Stimulated activated effector memory CD8-positive, alpha-beta T cell treated with anti-CD3 and anti-CD28 coated beads, Interleukin-12 subunit alpha, Interleukin-12 subunit beta, amount 100 ng/mL, for 72 hours (primary cell): ENCODE data around the gene SLC26A11.
A peak's percentile ranks its signal among the peaks of the same experiment; 100 is the strongest.
"Not testable (repeated sequence)": the region's sequence is repeated elsewhere in the genome, so short reads cannot be mapped to it uniquely, and the experiment has no call there.

Experiments
- ATAC-seq: fragments of 150-1000 bp; cut with Tn5 transposase; 2 replicates; pipeline ENCODE4 v1.10.0; 2021
- DNase-seq, 2 donors: peaks; one replicate each; pipeline ENCODE4 v3.0.0; 2021 to 2022; ENCODE audit warnings: low spot score in 2 of 2
- H3K27ac Mint-ChIP-seq: one replicate; pipeline ENCODE4 v1.8.0; 2022; ENCODE audit warnings: mild to moderate bottlenecking, mixed read lengths
- H3K36me3 Mint-ChIP-seq: one replicate; pipeline ENCODE4 v1.8.0; 2022; ENCODE audit warnings: mild to moderate bottlenecking, mixed read lengths
- H3K4me1 Mint-ChIP-seq: one replicate; pipeline ENCODE4 v1.8.0; 2022; ENCODE audit warnings: mixed read lengths
- H3K4me3 Mint-ChIP-seq: one replicate; pipeline ENCODE4 v1.8.0; 2022; ENCODE audit warnings: mild to moderate bottlenecking, mixed read lengths
- H3K9me3 Mint-ChIP-seq: one replicate; pipeline ENCODE4 v1.8.0; 2022; ENCODE audit warnings: mixed read lengths

Gene SLC26A11

DNA sequence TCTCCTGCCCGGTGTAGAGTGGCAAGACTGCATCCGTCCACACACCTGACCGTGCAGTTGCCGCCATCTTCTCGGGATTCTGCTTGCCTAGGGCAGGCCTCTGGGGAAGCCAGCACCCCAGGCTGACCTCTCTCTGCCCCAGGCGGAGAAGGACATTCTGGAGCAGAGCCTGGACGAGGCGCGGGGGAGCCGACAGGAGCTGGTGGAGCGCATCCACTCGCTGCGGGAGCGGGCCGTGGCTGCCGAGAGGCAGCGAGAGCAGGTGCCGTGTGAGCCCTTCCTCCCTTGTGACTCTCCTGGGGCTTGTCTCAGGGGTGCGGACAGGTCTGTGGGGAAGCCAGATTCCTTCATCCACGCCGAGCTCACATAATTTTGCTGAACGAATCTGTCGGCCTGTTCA, 30.6 kb upstream of the SLC26A11 start:
- no peaks in the 10 kb centered on the region for H3K9me3 Mint-ChIP-seq
- H3K4me1 Mint-ChIP-seq, result no peaks in the 10 kb centered on the region
- DNase-seq, result no peak
- no peak overlapping the region for H3K4me3 Mint-ChIP-seq
- H3K36me3 Mint-ChIP-seq, result peaks cover 6% of the 10 kb centered on the region
- no peak for ATAC-seq
- no peak overlapping the region for H3K27ac Mint-ChIP-seq

DNA sequence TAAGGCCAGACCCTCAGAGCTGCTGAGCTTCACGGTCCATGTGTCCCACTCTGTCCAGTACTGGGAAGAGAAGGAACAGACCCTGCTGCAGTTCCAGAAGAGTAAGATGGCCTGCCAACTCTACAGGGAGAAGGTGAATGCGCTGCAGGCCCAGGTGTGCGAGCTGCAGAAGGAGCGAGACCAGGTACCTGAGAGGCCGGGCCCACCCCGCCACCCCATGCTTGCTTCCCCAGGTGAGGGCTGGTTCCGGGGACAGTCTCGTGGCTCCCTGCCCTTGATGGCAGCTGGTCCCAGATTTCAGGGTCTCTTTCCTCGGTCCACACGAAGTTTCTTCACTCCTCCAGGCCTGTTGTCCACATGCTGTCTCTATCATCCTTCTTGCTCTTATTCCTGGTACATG, 29.5 kb upstream of the SLC26A11 start:
- Mint-ChIP-seq H3K4me3 (no peak overlapping the region), H3K36me3 (peaks cover 6% of the 10 kb centered on the region), H3K27ac (no peak overlapping the region), H3K4me1 (no peaks in the 10 kb centered on the region), H3K9me3 (no peaks in the 10 kb centered on the region)
- DNase-seq (no peak), ATAC-seq (no peak)

DNA sequence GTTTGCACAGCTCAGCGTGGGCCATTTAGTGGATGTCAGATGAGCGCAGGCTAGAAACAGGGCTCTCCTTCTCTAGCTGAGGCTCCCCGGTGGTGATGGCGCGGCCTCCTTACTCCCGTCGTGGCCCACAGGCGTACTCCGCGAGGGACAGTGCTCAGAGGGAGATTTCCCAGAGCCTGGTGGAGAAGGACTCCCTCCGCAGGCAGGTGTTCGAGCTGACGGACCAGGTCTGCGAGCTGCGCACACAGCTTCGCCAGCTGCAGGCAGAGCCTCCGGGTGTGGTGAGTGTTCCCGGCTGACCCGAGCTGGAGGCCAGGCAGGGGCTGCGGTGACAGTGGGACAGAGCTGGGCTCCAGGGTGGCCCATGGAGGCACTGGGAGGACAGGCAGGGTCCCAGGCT, 29.0 kb upstream of the SLC26A11 start:
- Mint-ChIP-seq H3K36me3 (peaks cover 2% of the 10 kb centered on the region), H3K27ac (no peak overlapping the region), H3K9me3 (no peaks in the 10 kb centered on the region), H3K4me1 (peaks cover 4% of the 10 kb centered on the region), H3K4me3 (no peak overlapping the region)
- ATAC-seq (no peak), DNase-seq (no peak)

DNA sequence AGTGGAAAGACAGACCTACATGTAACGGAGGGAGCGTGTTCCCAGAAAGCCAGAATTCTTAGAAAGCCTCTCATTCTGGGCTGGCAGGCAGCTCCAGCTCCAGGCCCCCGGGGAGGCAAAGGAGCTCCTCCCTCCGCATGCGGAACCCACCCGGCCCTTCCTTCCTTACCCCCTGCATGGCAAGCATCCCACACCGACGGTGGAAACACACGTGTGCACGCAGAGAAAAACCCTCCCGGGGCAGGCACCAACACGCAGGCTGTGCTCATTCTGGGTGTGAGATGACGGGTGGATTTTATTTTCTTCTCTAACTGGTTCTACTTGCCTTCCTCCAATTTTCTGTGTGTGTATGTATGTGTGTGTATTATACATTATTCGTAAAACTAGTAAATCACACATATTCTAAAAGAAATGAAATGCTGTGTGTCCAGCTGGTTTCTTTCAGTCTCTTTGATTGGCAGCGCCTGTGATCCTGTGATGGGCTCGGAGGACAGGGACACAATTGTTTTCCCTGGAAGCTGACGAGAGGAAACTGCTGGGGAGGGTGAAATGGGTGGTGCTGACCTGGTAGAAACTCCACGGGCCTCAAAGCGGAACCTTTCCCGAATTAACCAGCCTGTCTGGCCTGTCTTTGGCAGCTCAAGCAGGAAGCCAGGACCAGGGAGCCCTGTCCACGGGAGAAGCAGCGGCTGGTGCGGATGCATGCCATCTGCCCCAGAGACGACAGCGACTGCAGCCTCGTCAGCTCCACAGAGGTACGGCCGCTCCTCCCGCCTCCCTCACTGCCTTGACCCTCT, 28.2 kb upstream of the SLC26A11 start:
- Mint-ChIP-seq H3K4me3 (no peak overlapping the region), H3K27ac (no peak overlapping the region)

DNA sequence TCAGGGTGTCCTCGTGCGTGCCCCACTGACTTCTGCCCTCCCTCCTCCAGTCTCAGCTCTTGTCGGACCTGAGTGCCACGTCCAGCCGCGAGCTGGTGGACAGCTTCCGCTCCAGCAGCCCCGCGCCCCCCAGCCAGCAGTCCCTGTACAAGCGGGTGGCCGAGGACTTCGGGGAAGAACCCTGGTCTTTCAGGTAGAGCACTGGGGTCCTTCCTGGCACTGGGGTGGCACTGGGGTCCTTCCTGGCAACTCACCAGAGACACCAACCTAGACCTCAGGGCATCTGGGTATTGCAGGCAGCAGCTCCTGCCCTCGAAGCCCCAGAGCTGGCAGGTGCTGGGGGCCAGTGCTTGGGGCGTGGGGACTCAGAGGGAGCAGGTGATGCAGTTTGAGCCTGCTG, 25.1 kb upstream of the SLC26A11 start:
- Mint-ChIP-seq H3K4me3 (no peak overlapping the region), H3K4me1 (peaks cover 11% of the 10 kb centered on the region), H3K36me3 (no peaks in the 10 kb centered on the region), H3K27ac (no peak overlapping the region), H3K9me3 (no peaks in the 10 kb centered on the region)
- DNase-seq (no peak), ATAC-seq (no peak)

More for the DNA sequence above, 28.2 kb upstream of the SLC26A11 start:
- Mint-ChIP-seq H3K4me1 (peaks cover 5% of the 10 kb centered on the region), H3K9me3 (no peaks in the 10 kb centered on the region), H3K36me3 (no peaks in the 10 kb centered on the region)
- ATAC-seq (no peak), DNase-seq (no peak)

DNA sequence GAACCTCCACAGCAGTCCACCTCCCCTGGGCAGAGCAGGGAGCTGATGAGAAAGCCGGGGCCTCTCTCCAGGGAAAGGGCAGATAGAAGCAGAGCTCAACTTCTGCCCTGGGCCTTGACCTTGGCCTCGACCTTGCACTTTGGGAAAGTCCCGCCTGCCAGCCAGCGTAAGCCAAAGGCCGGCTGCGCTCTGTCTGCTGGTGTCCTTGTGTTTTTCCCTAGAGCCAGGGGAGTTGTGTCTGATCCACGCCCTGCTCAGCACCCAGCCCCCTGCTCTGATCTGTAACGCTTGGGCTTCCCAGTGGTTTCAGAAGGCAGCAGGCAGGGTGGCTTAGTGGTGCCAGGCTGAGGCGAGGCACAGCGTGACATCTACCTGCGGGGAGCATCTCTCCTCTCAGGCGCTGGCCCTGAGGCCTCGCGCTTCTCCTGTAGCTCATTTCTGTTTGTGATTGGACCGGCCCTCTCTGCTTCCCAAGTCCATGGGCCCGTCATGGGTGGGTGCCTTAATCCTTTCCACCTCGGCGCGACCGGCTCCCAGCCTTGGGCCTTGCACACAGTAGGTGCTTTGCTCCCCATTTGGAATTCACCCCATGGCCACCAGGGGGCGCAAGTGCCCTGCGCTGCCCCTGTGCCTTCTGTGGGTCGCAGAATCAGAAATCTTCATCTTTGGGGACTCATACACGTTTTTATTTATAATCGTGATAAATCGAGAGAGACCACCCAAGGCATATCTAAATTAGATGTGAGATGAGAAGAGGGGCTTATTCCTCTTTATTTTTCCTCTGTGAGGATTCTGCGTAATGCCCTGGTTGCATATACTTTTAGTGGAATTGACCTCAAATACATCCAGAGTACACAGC, 24.3 kb upstream of the SLC26A11 start:
- Mint-ChIP-seq H3K9me3 (no peaks in the 10 kb centered on the region), H3K36me3 (no peaks in the 10 kb centered on the region), H3K4me3 (no peak overlapping the region), H3K4me1 (peaks cover 11% of the 10 kb centered on the region), H3K27ac (no peak overlapping the region)
- DNase-seq, result peak; percentile 56 to 72
- ATAC-seq, result peak; percentile 61

DNA sequence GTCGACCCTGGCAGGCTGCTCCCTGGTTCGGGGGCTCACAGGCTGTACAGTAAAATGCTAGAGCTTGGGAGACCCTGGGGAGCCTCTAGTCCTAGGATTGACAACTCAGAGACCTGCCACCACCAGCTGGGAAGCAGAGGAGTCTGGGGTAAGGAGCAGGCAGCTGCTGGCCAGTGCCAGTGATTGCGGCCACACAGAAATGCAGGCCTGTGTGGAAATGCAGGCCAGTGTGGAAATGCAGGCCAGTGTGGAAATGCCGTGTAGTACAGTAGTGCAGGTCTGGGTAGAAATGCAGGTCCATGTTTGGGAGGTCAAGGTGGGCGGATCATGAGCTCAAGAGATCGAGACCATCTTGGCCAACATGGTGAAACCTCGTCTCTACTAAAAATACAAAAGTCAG, 23.6 kb upstream of the SLC26A11 start:
- Mint-ChIP-seq H3K4me3 (no peak overlapping the region), H3K9me3 (no peaks in the 10 kb centered on the region), H3K27ac (no peak overlapping the region), H3K36me3 (no peaks in the 10 kb centered on the region), H3K4me1 (peaks cover 11% of the 10 kb centered on the region)
- no peak for DNase-seq
- ATAC-seq, result no peak

DNA sequence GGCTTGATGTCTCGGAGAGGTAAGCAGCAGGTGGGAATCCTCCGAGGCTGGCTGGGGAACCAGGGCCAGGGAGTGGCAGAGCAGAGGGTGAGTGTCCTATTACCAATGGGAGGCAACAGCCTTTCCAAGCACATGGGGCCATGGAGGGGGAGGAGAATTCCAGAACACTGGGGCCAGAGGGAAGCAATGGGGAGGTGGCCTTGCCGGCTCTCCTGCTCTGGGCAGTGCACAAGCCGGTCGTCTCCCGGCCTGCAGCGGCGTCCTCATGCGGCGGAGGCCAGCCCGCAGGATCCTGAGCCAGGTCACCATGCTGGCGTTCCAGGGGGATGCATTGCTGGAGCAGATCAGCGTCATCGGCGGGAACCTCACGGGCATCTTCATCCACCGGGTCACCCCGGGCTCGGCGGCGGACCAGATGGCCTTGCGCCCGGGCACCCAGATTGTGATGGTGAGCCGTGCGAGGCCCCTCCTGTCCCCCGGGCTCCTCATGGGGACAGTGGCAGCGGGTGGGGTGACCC, 22.0 kb upstream of the SLC26A11 start:
- peaks cover 11% of the 10 kb centered on the region for H3K4me1 Mint-ChIP-seq
- H3K27ac Mint-ChIP-seq, result peak overlapping the region; percentile 10
- ATAC-seq (no peak), DNase-seq (no peak)
- no peaks in the 10 kb centered on the region for H3K36me3 Mint-ChIP-seq
- H3K4me3 Mint-ChIP-seq, result no peak overlapping the region
- no peaks in the 10 kb centered on the region for H3K9me3 Mint-ChIP-seq

DNA sequence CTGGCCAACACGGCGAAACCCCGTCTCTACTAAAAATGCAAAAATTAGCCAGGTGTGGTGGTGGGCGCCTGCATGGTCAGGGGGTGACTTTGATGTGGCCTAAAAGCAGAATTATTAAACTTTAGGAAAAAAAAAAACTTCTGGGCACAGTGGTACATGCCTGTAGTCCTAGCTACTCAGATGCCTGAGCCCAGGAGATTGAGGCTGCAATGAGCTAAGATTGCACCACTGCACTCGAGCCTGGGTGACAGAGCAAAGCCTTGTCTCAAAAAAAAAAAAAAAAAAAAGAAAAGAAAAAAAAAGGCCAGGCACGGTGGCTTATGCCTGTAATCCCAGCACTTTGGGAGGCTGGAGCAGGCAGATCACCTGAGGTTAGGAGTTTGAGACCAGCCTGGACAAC, 20.9 kb upstream of the SLC26A11 start:
- H3K9me3 Mint-ChIP-seq, ATAC-seq, H3K27ac Mint-ChIP-seq, DNase-seq, H3K4me3 Mint-ChIP-seq, H3K36me3 Mint-ChIP-seq: not testable (repeated sequence)
- H3K4me1 Mint-ChIP-seq, result peaks cover 16% of the 10 kb centered on the region

DNA sequence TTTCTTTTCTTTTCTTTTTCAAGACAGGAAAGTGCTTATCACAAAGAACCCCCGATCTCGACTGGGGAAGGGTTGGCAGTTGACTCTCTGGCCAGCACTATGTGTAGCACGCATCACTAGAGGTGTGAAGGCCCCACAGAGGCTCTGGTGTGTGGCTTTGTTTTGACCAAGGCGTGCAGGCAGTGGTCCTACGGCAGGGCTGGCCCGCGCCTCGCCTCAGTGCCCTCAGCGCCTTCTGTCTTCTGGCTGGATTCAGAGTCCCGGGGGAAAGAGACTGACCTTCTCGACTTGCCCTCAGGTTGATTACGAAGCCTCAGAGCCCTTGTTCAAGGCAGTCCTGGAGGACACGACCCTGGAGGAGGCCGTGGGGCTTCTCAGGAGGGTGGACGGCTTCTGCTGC, 18.8 kb upstream of the SLC26A11 start:
- Mint-ChIP-seq H3K4me1 (peaks cover 11% of the 10 kb centered on the region), H3K9me3 (no peaks in the 10 kb centered on the region), H3K36me3 (no peaks in the 10 kb centered on the region), H3K4me3 (no peak overlapping the region), H3K27ac (no peak overlapping the region)
- DNase-seq (no peak), ATAC-seq (no peak)

DNA sequence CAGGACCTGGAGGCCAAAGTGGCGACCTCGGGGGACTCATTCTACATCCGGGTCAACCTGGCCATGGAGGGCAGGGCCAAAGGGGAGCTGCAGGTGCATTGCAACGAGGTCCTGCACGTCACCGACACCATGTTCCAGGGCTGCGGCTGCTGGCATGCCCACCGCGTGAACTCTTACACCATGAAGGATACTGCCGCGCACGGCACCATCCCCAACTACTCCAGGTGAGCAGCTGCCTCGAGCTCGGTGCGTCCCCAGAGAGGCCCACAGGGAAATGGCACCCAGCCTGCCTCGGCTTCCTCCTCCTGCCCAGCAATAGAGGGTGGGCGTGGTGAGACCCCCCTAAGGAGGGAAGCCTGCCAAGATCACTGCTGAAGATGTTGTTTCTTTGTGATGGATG, 18.0 kb upstream of the SLC26A11 start:
- no peaks in the 10 kb centered on the region for H3K36me3 Mint-ChIP-seq
- peaks cover 11% of the 10 kb centered on the region for H3K4me1 Mint-ChIP-seq
- no peak for DNase-seq
- no peak overlapping the region for H3K4me3 Mint-ChIP-seq
- no peak overlapping the region for H3K27ac Mint-ChIP-seq
- H3K9me3 Mint-ChIP-seq, result no peaks in the 10 kb centered on the region
- no peak for ATAC-seq

DNA sequence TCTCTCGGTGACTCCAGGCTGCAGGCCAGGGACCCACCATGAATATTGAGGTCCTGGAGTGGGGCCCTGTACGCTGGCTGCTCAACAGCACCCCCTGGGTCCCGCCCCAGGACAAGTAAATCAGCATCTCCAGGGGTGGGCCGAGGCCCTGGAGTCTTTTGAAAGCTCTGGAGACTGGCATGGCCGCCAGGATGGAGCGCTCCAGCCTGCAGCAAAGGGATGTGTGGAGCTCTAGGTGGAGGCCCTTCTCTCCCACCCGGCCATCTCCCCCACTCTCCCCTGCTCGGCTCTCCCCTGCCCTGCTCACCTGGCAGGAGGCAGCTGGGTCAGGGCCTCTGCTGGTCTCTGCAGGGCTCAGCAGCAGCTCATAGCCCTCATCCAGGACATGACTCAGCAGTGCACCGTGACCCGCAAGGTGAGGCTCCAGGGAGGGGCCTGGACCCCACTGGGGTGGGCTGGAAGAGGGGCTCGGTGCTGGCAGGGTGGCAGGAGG, 16.7 kb upstream of the SLC26A11 start:
- Mint-ChIP-seq H3K4me3 (no peak overlapping the region), H3K9me3 (no peaks in the 10 kb centered on the region), H3K4me1 (peaks cover 5% of the 10 kb centered on the region), H3K27ac (peak overlapping the region; percentile 14), H3K36me3 (no peaks in the 10 kb centered on the region)
- DNase-seq, result no peak
- ATAC-seq, result peak; percentile 27

DNA sequence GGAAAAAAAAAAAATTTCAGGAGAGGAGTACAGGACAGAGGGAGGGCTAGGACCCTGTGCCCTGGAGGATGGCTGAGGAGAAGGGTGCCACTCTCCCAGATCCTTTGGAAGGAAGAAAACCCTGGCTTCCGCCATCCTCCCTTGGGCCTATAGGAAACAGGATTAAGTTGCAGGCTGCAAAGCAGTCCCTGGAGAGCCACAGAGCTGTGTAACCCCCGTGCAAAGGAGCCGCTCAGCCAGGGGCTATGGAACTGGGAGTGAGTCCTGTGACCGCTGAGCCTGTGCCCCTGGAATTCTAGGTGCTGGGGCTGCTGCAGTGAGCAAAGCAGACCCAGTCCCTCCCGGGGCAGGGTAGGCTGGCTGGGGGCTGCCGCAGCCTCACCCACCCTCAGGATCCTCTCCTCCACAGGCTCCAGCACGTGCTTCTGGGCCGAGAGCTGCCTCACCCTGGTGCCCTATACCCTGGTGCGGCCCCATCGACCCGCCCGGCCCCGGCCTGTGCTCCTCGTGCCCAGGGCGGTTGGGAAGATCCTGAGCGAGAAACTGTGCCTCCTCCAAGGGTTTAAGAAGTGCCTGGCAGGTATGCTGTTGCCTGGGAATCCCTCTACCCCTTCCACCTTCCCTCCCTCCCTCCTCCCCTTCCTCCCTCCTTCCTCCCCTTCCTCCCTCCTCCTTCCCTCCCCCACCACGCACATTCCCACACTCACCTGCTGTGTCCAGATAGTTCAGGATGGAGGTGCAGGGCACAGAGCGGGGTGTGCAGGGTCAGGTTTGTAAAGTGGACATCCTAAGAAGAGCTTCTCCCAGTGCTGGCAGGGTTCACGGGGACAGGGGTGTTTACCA, 15.4 kb upstream of the SLC26A11 start:
- ATAC-seq (no peak), DNase-seq (no peak)
- Mint-ChIP-seq H3K9me3 (no peaks in the 10 kb centered on the region), H3K27ac (peak overlapping the region; percentile 74), H3K4me3 (no peak overlapping the region), H3K36me3 (peaks cover 5% of the 10 kb centered on the region), H3K4me1 (peaks cover 5% of the 10 kb centered on the region)

DNA sequence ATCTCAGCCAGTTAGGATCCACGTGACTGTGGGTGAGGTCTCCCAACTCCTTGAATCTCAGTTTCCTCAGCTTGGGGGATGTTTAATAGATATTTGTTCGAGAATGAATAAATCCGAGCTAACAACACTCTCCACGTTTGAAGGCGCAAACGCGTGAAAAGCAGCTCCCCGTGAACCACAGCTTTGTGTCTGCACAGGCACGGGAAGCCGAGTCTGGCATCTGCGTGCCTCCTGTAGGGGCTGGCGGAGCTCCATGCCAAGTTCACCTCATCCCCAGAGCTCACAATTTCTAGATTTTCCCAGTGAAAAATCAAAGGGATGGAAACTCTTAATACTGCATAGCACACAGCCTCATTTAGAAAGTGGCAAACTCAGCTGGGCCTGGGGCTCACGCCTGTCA, 14.4 kb upstream of the SLC26A11 start:
- peaks cover 5% of the 10 kb centered on the region for H3K4me1 Mint-ChIP-seq
- DNase-seq (no peak), ATAC-seq (no peak)
- no peak overlapping the region for H3K4me3 Mint-ChIP-seq
- peaks cover 15% of the 10 kb centered on the region for H3K36me3 Mint-ChIP-seq
- no peak overlapping the region for H3K27ac Mint-ChIP-seq
- no peaks in the 10 kb centered on the region for H3K9me3 Mint-ChIP-seq

DNA sequence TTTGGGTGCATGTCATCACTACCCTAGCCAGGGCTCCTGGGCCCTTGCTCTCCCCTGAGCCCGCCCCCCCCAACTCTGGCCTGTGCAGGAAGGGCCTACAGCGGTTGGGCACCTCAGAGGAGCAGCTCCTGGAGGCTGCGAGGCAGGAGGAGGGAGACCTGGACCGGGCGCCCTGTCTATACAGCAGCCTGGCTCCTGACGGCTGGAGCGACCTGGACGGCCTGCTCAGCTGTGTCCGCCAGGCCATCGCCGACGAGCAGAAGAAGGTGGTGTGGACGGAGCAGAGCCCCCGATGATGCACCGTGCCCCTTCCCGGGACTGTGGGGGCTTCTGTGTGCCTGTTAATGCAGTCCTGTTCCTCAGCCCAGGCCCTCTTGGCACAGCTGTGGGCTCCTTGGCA, 12.2 kb upstream of the SLC26A11 start:
- Mint-ChIP-seq H3K36me3 (peaks cover 18% of the 10 kb centered on the region), H3K9me3 (no peaks in the 10 kb centered on the region), H3K4me3 (no peak overlapping the region), H3K4me1 (peaks cover 5% of the 10 kb centered on the region), H3K27ac (no peak overlapping the region)
- DNase-seq (no peak), ATAC-seq (no peak)
